OCI-LY1 (cell line): ENCODE results near the gene RANBP2.

Experiments used
- CTCF ChIP-seq: fragments of 200-600 bp; sonication (generic), shearing (Covaris generic); IDR thresholded peaks from 2 replicates; pipeline ENCODE4 v1.5.1; 2017; ENCODE audit warnings: mild to moderate bottlenecking, antibody characterized with exemption, low read length, moderate library complexity, mixed read lengths
- EZH2 ChIP-seq: fragments of 200-600 bp; sonication (generic), shearing (Covaris generic); IDR thresholded peaks from 2 replicates; pipeline ENCODE4 v1.8.0; 2017; ENCODE audit warnings: borderline replicate concordance, mixed run types, mild to moderate bottlenecking, antibody characterized with exemption, low read length, moderate library complexity, mixed read lengths

GRCh38 chr2:108805032-108805431 lies 85.8 kb downstream of the RANBP2 start:
- TF ChIP-seq CTCF, result no peak
- TF ChIP-seq EZH2, result no peak
